ENCODE data around the gene KANK4.

Gene KANK4

DNA sequence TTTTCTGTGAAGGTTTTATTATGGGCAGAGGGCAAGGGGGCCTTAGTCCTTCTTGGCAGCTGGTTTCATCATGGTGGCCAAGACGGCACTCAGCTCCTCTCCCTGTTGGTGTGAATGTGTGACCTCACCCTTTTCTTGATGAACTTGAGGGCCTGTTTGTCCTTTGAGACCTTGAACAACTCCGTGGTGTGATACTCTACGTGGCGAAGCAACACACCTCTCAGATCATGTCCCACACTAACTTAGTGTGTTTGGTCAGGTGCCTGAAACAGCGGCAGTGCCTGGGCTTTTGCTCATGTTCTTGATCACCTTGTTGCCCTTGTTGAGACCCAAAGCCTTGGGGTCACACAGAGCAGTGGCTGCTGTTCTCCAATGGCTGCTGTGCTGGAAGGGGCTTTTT, 111.1 kb downstream of the KANK4 start:
- no peak for DNase-seq (ENCODE audit: low read depth, low spot score)

GRCh38 chr1:62207187-62207586, 112.0 kb downstream of the KANK4 start:
- DNase-seq (ENCODE audit: low read depth, low spot score) = no peak

DNA sequence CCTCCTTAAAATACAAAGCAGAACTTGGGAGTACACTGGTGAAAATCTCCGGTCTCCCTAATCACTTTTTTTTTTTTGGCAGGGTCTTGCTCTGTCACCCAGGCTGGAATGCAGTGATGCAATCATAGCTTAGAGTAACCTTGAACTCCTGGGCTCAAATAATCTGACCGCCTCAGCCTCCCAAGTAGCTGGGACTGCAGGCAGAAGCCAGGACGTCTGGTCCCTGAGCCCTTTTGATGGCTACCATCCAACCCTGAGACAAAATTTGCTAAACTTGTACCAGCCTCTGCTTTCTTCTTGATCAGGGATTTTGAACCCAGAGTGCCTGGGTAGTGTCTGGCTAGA, 120.5 kb downstream of the KANK4 start:
- DNase-seq (ENCODE audit: low read depth, low spot score) = no peak

- DNase-seq (ENCODE audit: low read depth, low spot score) = no peak
Measured at GRCh38 chr1:62198069-62198780, 121.0 kb downstream of the KANK4 start.

DNA sequence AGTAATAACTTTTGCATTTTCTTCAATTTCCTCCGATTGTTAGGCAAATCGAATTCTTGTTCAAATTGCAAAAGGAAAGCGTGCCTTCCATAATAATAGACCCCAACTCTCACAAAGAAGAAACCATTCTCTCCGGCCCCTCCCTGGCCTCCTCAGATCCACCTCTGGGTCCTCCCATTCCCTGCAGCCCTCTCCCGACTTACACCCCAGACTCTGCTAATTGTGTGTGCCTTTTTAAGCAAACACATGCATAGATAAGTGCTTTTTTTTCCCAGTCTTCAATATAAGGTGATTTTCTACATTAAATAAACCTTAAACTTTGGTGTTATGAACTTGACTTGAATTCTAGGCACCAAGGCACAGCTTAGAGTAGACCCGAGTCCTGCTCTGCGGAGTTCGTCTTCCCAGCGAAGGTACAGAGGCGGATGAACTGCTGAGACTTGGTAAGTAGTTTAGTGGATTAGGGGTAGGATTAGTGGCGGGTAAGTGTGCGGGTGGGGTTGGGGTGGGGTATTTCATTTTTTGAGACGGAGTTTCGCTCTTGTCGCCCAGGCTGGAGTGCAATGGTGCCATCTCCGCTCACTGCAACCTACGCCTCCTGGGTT, 123.0 kb downstream of the KANK4 start:
- DNase-seq (ENCODE audit: low read depth, low spot score) = no peak

DNA sequence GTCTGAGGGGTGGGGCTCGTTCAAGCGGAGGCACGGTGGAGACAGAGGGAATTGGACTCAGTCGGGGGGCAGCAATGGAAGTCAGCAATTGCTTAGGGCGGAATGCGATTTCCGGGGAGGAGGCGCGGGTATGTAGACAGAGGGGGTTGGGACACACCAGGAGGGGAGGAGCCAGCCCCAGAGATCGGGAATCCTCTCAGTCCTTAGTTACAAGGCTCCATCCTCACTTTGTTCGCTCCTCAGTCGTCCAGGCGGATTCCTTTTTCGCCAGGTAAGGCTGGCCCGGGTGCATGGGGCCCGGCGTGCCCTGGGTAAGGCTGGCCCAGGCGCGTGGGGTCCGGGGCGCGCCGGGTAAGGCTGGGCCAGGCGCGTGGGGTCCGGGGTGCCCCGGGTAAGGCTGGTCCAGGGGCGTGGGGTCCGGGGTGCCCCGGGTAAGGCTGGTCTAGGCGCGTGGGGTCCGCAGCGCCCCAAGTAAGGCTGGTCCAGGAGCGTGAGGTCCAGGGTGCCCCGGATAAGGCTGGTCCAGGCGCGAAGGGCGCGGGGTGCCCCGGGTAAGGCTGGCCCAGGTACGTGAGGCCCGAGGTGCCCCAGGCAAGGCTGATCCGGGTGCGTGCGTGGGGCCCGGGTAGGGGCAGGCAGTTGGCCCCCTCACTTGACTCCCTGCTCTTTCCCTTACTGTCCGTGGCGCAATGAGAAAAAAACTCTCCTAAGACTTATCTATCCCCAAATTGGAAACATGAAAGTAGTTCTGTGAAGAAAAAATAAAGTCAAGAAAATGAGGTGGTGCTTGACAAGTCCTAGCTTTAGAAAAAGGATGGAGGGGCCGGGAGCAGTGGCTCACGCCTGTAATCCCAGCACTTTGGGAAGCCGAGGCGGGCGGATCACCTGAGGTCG, 124.3 kb downstream of the KANK4 start, which contains the start of gene L1TD1:
TSS of gene L1TD1 (plus strand) at position 199 of the 894 bp plus-strand sequence. CDS start 11,780 bp downstream, outside the sequence.
- DNase-seq (ENCODE audit: low read depth, low spot score) = no peak

DNA sequence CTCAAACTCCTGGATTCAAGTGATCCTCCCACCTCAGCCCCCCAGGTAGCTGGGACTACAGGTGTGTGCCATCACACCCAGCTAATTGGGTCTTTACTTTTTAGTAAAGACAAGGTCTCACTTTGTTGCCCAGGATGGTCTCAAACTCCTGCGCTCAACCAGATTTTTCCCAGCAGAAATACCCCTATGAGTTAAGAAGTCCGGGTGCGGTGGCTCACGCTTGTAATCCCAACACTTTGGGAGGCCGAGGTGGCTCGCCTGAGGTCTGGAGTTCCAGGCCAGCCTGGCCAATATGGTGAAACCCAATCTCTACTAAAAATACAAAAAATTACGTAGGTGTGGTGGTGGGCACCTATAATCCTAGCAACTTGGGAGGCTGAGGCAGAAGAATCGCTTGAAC, 131.1 kb downstream of the KANK4 start:
- no peak for DNase-seq (ENCODE audit: low read depth, low spot score)

GRCh38 chr1:62187548-62187947, 131.7 kb downstream of the KANK4 start:
- no peak for DNase-seq (ENCODE audit: low read depth, low spot score)

Data from smooth muscle cell of the brain vasculature (primary cell).